ENCODE results near the gene BABAM2. TPM values are rescaled to one million over a fixed set of nuclear protein-coding genes. Genes with fewer than 3 reads are reported as not detected.

The BABAM2 gene
- total and polyA plus RNA-seq, 2 of the 4 experiments (the other 2 are of a cell fraction), result 20.9 to 23.1 TPM

DNA sequence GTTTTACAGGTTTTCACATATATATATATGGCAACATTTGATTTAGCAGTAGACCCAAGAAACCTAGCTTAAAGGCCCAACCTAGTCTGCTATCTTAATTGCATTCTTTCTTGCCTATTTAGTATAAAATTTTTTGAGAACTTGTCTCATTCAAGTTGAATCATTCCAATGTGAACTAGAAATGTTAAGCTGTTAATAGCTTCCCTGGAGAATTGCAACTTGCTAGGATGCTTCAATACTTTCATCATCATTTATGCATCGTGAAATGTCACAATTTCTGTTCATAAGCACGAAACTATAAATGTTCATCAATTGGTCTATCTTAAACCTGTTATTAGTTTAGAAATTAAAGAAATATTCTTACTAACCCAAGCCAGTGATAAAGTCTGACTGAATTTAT is 217.6 kb downstream of the BABAM2 start:
- ATAC-seq (ENCODE audit: low read depth) (no peak), DNase-seq (no peak)
- Histone ChIP-seq H3K27me3 (ENCODE audit: control insufficient read depth, insufficient read depth, low read length) (no peaks in the 10 kb centered on the region), H3K18ac (ENCODE audit: low read depth, low read length) (no peak overlapping the region), H4K20me1 (ENCODE audit: insufficient read depth, low read length) (no peaks in the 10 kb centered on the region), H3K79me1 (ENCODE audit: low read depth in 1 of 2, low read length in 2 of 2) (peaks cover 0 to 5% of the 10 kb centered on the region in 2 experiments; a peak in 1 of 4 replicates), H3K9me1 (ENCODE audit: insufficient read depth, low read length) (no peaks in the 10 kb centered on the region), H2AFZ (replicated peaks; ENCODE audit: low read length, poor library complexity) (no peak overlapping the region), H2BK5ac (ENCODE audit: low read depth, low read length, poor library complexity, severe bottlenecking) (no peak overlapping the region), H3K4ac (ENCODE audit: low read depth, low read length) (no peak overlapping the region), H3K4me3 (ENCODE audit: insufficient read depth, low read depth, low read length) (no peak overlapping the region), H4K91ac (ENCODE audit: insufficient read depth, low read depth, low read length) (no peak overlapping the region), H3K4me1 (ENCODE audit: control insufficient read depth, insufficient read depth, low read length) (no peaks in the 10 kb centered on the region), H2BK20ac (ENCODE audit: low read depth, low read length) (no peak overlapping the region), H3K9me3 (ENCODE audit: control insufficient read depth, insufficient read depth, low read length) (no peaks in the 10 kb centered on the region), H3K56ac (ENCODE audit: extremely low read depth, insufficient read depth, low read length) (no peak overlapping the region), H4K8ac (ENCODE audit: low read depth in 2 of 2, low read length in 2 of 2) (no peak overlapping the region), H3K23ac (ENCODE audit: low read depth, low read length) (no peak overlapping the region), H3K9ac (ENCODE audit: low read depth, low read length) (no peak overlapping the region), H3K4me2 (ENCODE audit: low read depth, low read length) (no peak overlapping the region), H3K27ac (ENCODE audit: insufficient read depth, low read length) (no peak overlapping the region), H2AK5ac (ENCODE audit: low read depth, low read length) (no peak overlapping the region), H2AK9ac (replicated peaks; ENCODE audit: low read depth, low read length, poor library complexity) (no peak overlapping the region), H3K14ac (replicated peaks; ENCODE audit: low read depth, low read length) (no peak overlapping the region), H2BK15ac (ENCODE audit: low read depth, low read length) (no peak overlapping the region), H2BK120ac (ENCODE audit: low read depth, low read length) (no peak overlapping the region), H4K5ac (ENCODE audit: low read depth, low read length) (no peak overlapping the region), H3K36me3 (ENCODE audit: control insufficient read depth, insufficient read depth, low read length) (no peaks in the 10 kb centered on the region)
- ChIA-PET POLR2A (ENCODE audit: unreplicated experiment) (no interaction called here), CTCF (no interaction called here)
- no CpG with 5 or more reads among the region's 2 CpGs for WGBS, 2 experiments (ENCODE audit: extremely low coverage in 2 of 2, insufficient read length in 1 of 2)
- intact Hi-C loops (cut with micrococcal nuclease) (no loop called here), dilution Hi-C loops (cut with HindIII; ENCODE audit: low sequenced_read_pairs, unreplicated experiment) (no loop called here), in situ Hi-C loops (cut with MboI; ENCODE audit: low sequenced_read_pairs) (no loop called here)
- BruUV-seq (replicated peaks), result no TSS peak
- TF ChIP-seq FOS (IDR thresholded peaks at IDR 0.05; ENCODE audit: low read depth, low read length) (no peak), CHD1 (IDR thresholded peaks at IDR 0.05; ENCODE audit: low read depth, low read length) (no peak), RCOR1 (IDR thresholded peaks at IDR 0.05; ENCODE audit: insufficient replicate concordance, low read length) (no peak), MAFK (IDR thresholded peaks at IDR 0.05; ENCODE audit: low read depth, low read length) (no peak), NFE2L2 (IDR thresholded peaks at IDR 0.05; ENCODE audit: low read depth, low read length) (no peak), RAD21 (IDR thresholded peaks at IDR 0.05; ENCODE audit: low read length) (no peak), MAZ (IDR thresholded peaks at IDR 0.05; ENCODE audit: borderline replicate concordance, low read depth, low read length) (no peak), SMC3 (IDR thresholded peaks at IDR 0.05; ENCODE audit: low read depth, low read length) (no peak), BHLHE40 (IDR thresholded peaks at IDR 0.05; ENCODE audit: low read depth, low read length) (no peak)
- TF ChIP-seq, protein P1, sequence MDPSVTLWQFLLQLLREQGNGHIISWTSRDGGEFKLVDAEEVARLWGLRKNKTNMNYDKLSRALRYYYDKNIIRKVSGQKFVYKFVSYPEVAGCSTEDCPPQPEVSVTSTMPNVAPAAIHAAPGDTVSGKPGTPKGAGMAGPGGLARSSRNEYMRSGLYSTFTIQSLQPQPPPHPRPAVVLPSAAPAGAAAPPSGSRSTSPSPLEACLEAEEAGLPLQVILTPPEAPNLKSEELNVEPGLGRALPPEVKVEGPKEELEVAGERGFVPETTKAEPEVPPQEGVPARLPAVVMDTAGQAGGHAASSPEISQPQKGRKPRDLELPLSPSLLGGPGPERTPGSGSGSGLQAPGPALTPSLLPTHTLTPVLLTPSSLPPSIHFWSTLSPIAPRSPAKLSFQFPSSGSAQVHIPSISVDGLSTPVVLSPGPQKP (IDR thresholded peaks at IDR 0.05; ENCODE audit: borderline replicate concordance, low read depth, low read length), result no peak
- TF ChIP-seq, protein P2, sequence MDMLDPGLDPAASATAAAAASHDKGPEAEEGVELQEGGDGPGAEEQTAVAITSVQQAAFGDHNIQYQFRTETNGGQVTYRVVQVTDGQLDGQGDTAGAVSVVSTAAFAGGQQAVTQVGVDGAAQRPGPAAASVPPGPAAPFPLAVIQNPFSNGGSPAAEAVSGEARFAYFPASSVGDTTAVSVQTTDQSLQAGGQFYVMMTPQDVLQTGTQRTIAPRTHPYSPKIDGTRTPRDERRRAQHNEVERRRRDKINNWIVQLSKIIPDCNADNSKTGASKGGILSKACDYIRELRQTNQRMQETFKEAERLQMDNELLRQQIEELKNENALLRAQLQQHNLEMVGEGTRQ (IDR thresholded peaks at IDR 0.05; ENCODE audit: low read depth, low read length), result no peak
